GM12892 (cell line): ENCODE results near the gene VARS2.

Experiments
- POLR2A ChIP-seq: IDR thresholded peaks from 2 replicates; pipeline ENCODE4 v1.6.1; 2011; ENCODE audit warnings: low read depth, low read length, control low read depth
- TAF1 ChIP-seq: IDR thresholded peaks from 2 replicates; pipeline ENCODE4 v1.6.1; 2011; ENCODE audit warnings: low read depth, mild to moderate bottlenecking, control low read depth, low read length, borderline replicate concordance

DNA sequence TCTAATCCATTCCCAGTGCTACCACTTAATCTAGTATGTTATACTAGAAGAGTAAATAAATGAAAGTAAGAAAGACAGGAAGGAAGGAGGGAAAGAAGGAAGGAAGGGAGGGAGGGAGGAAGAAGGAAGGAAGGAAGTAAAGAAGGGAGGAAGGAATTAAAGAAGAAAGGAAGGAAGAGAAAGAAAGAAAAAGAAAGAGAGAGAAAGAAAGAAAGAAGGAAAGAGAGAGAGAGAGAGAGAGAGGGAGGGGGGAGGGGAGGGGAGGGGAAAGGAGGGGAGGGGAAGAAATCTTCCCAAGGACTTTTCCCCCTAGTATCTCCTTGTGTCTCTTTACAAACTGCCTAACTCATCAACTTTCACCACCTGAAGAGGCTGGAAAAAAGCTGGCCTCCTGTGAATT, 48.7 kb downstream of the VARS2 start:
- TF ChIP-seq TAF1 = no peak
- no peak for TF ChIP-seq POLR2A
